ENCODE results near the gene CALY.
"Not testable (repeated sequence)": the region's sequence is repeated elsewhere in the genome, so short reads cannot be mapped to it uniquely, and the experiment has no call there.

Gene CALY

GRCh38 chr10:133379152-133379800, 42.6 kb upstream of the CALY start, which contains the start of gene PAOX:
PAOX (plus strand) TSS chr10:133379262; CDS start chr10:133379317, 55 bp downstream.
- no peak for DNase-seq (ENCODE audit: low read depth, low spot score)

GRCh38 chr10:133378251-133379096, 41.8 kb upstream of the CALY start:
- H3K4me3 ChIP-seq (ENCODE audit: low read depth, low read length): peak overlapping the region; percentile 75
- no peak for DNase-seq (ENCODE audit: low read depth, low spot score)
- ChIA-PET POLR2A (interaction anchor here (0.8 to 1.4 kb wide), 2 partner anchors 10 to 16 kb away, joined by 3 to 4 read pairs; partner anchors contain the start of gene MTG1), CTCF (interaction anchor here (1.5 to 2.0 kb wide), 2 partner anchors 23 to 49 kb away, joined by 3 to 10 read pairs; no protein-coding TSS in a partner anchor)
- TF ChIP-seq CTCF (IDR thresholded peaks at IDR 0.05; ENCODE audit: insufficient read depth, low read length, missing control alignments): no peak

More at GRCh38 chr10:133379152-133379800, 42.6 kb upstream of the CALY start, which contains the start of gene PAOX:
- ChIA-PET POLR2A (interaction anchor here (0.8 kb wide), 1 partner anchor 15 kb away, joined by 3 read pairs; the partner anchor contains the start of gene MTG1), CTCF (interaction anchor here (0.9 to 2.0 kb wide), 3 partner anchors 11 to 50 kb away, joined by 3 to 10 read pairs (median 3); no protein-coding TSS in a partner anchor)
- TF ChIP-seq CTCF (IDR thresholded peaks at IDR 0.05; ENCODE audit: insufficient read depth, low read length, missing control alignments): no peak
- H3K4me3 ChIP-seq (ENCODE audit: low read depth, low read length): peak within 1 kb of the TSS; percentile 75

- no peak for TF ChIP-seq CTCF (IDR thresholded peaks at IDR 0.05; ENCODE audit: insufficient read depth, low read length, missing control alignments)
- POLR2A ChIA-PET: interaction anchor here (1.4 kb wide), 1 partner anchor 9 kb away, joined by 4 read pairs; no protein-coding TSS in a partner anchor
- CTCF ChIA-PET: interaction anchor here (1.5 to 2.0 kb wide), 2 partner anchors 22 to 48 kb away, joined by 3 to 10 read pairs; no protein-coding TSS in a partner anchor
- H3K4me3 ChIP-seq (ENCODE audit: low read depth, low read length): peak overlapping the region; percentile 75
- no peak for DNase-seq (ENCODE audit: low read depth, low spot score)
These were observed 41.1 kb upstream of the CALY start for GRCh38 chr10:133377818-133378250.

- no peak for TF ChIP-seq CTCF (IDR thresholded peaks at IDR 0.05; ENCODE audit: insufficient read depth, low read length, missing control alignments)
- POLR2A ChIA-PET: interaction anchor here (1.4 kb wide), 1 partner anchor 9 kb away, joined by 4 read pairs; no protein-coding TSS in a partner anchor
- CTCF ChIA-PET: interaction anchor here (2.0 kb wide), 1 partner anchor 48 kb away, joined by 10 read pairs; no protein-coding TSS in a partner anchor
- no peak for DNase-seq (ENCODE audit: low read depth, low spot score)
- H3K4me3 ChIP-seq (ENCODE audit: low read depth, low read length): no peak overlapping the region
These were observed 40.5 kb upstream of the CALY start for GRCh38 chr10:133377025-133377817.

- DNase-seq (ENCODE audit: low read depth, low spot score); POLR2A ChIA-PET; CTCF ChIA-PET: not testable (repeated sequence)
These were observed 39.5 kb upstream of the CALY start for GRCh38 chr10:133376183-133376582.

More at GRCh38 chr10:133376183-133376582, 39.5 kb upstream of the CALY start:
- H3K4me3 ChIP-seq (ENCODE audit: low read depth, low read length): not testable (repeated sequence)
